ENCODE measurements around the gene WWOX. TPM values are rescaled to one million over a fixed set of nuclear protein-coding genes. Genes with fewer than 3 reads are reported as not detected.

Gene WWOX
- polyA plus RNA-seq, 1 donor from 2014 or later: 25.6 TPM

DNA sequence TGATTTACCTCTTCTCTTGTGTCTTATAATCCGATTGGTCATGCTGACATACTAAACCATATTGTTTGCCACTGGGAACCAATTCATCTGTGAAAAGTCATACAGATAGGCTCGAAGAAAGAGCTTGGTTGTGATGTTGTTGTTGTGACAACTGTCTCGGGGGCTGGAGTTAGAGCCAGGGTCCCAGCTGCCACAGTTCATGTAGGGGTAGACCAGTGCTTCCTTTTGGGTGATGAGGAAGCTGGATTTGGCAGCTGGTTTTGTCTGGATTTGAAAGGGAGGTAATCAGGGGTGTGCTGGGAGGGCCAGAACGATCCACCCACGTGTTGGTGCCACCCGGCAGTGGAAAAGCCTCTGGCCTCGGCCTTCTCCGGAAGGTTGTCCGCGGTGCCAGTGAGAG lies 438.1 kb downstream of the WWOX start:
- Histone ChIP-seq H3K9me2 (ENCODE audit: insufficient read depth, low read length) (no peaks in the 10 kb centered on the region), H3K27ac (ENCODE audit: low read length) (no peak overlapping the region), H3K4me3 (ENCODE audit: low read length) (no peak overlapping the region), H3K27me3 (ENCODE audit: insufficient read depth, low read depth, low read length) (no peaks in the 10 kb centered on the region), H3K9me3 (ENCODE audit: low read length) (peaks cover 3% of the 10 kb centered on the region), H2AFZ (ENCODE audit: low read depth, low read length) (no peak overlapping the region), H3F3A (ENCODE audit: insufficient read depth, low read length, poor library complexity, severe bottlenecking) (no peaks in the 10 kb centered on the region), H3K36me3 (ENCODE audit: insufficient read depth, low read length) (no peaks in the 10 kb centered on the region), H3K79me2 (replicated peaks; ENCODE audit: insufficient read depth, low read length) (no peaks in the 10 kb centered on the region), H4K20me1 (ENCODE audit: insufficient read depth) (no peaks in the 10 kb centered on the region), H3K4me2 (ENCODE audit: low read length) (no peak overlapping the region), H3K9ac (ENCODE audit: low read length) (no peak overlapping the region)
- TF ChIP-seq REST (IDR thresholded peaks at IDR 0.05; ENCODE audit: borderline replicate concordance): no peak
- TF ChIP-seq EP300 (conservative IDR thresholded peaks at IDR 0.05; ENCODE audit: poor library complexity, severe bottlenecking): no peak
- no peak for TF ChIP-seq CTCF (IDR thresholded peaks at IDR 0.05; ENCODE audit: poor library complexity, severe bottlenecking)
- TF ChIP-seq POLR2AphosphoS5 (IDR thresholded peaks at IDR 0.05): no peak
- TF ChIP-seq MXI1 (conservative IDR thresholded peaks at IDR 0.05; ENCODE audit: poor library complexity, severe bottlenecking): no peak
- no peak for TF ChIP-seq EZH2 (IDR thresholded peaks at IDR 0.05; ENCODE audit: borderline replicate concordance, insufficient read depth, low read length, poor library complexity, severe bottlenecking)
- no peak for TF ChIP-seq RAD21 (conservative IDR thresholded peaks at IDR 0.05)
- TF ChIP-seq TAF1 (IDR thresholded peaks at IDR 0.05; ENCODE audit: low read depth): no peak
- TF ChIP-seq SMC3 (conservative IDR thresholded peaks at IDR 0.05; ENCODE audit: poor library complexity): no peak

DNA sequence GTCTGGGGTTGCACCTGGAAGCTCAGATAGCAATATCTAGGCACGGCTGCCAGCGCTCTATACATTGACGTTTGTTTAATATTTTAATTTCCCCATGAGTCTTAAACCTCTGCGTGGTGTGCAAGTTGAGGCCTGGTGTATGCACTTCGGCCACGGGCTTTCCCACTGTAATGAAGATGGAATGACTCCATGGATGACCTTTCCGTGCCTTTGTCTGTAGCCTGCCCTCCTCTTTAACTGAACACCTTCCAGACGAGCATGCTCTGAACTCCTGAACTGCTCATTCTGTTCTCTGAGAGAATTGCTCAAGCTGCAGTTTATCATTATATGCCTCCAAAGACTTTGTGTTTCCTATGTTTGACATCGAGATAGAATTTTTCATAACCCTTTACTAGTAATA lies 438.8 kb downstream of the WWOX start:
- Histone ChIP-seq H3K9ac (ENCODE audit: low read length) (no peak overlapping the region), H4K20me1 (ENCODE audit: insufficient read depth) (no peaks in the 10 kb centered on the region), H3K36me3 (ENCODE audit: insufficient read depth, low read length) (no peaks in the 10 kb centered on the region), H3K9me2 (ENCODE audit: insufficient read depth, low read length) (no peaks in the 10 kb centered on the region), H3F3A (ENCODE audit: insufficient read depth, low read length, poor library complexity, severe bottlenecking) (no peaks in the 10 kb centered on the region), H3K9me3 (ENCODE audit: low read length) (peaks cover 3% of the 10 kb centered on the region), H3K27me3 (ENCODE audit: insufficient read depth, low read depth, low read length) (no peaks in the 10 kb centered on the region), H3K27ac (ENCODE audit: low read length) (no peak overlapping the region), H3K4me3 (ENCODE audit: low read length) (no peak overlapping the region), H2AFZ (ENCODE audit: low read depth, low read length) (no peak overlapping the region), H3K4me2 (ENCODE audit: low read length) (no peak overlapping the region), H3K79me2 (replicated peaks; ENCODE audit: insufficient read depth, low read length) (no peaks in the 10 kb centered on the region)
- no peak for TF ChIP-seq RAD21 (conservative IDR thresholded peaks at IDR 0.05)
- TF ChIP-seq REST (IDR thresholded peaks at IDR 0.05; ENCODE audit: borderline replicate concordance): no peak
- TF ChIP-seq EP300 (conservative IDR thresholded peaks at IDR 0.05; ENCODE audit: poor library complexity, severe bottlenecking): no peak

All from neural cell (in vitro differentiated cells).